A673 (cell line): Measurements from ENCODE around the gene GAST. TPM values are rescaled to one million over a fixed set of nuclear protein-coding genes. Genes with fewer than 3 reads are reported as not detected.

Experiments
- BruUV-seq: library from RNA; stranded (reverse); fragments of 400-500 nt; replicated peaks from 2 replicates; lab custom pipeline; 2021; lab: Mats Ljungman, UMichigan
- CTCF ChIA-PET: fragments of 300-600 bp; sonication (Branson Sonifier 250); formaldehyde crosslinking; loops from one replicate; lab custom pipeline; 2022; ENCODE audit warnings: antibody characterized with exemption; lab: Charles Lee
- POLR2A ChIA-PET: fragments of 300-600 bp; sonication (Branson Sonifier 250); formaldehyde crosslinking; loops from one replicate; lab custom pipeline; 2022; ENCODE audit warnings: antibody characterized with exemption; ENCODE audit not compliant: low non-redundant PET; lab: Charles Lee
- DNase-seq: peaks from one replicate; pipeline ENCODE4 v3.0.0-alpha.2; 2015; ENCODE audit warnings: low spot score
- H3K27ac ChIP-seq: fragments of 200-600 bp; sonication (generic); 2 replicates; pipeline ENCODE4 v1.5.1; 2016; ENCODE audit warnings: mixed run types, low read depth, mild to moderate bottlenecking, mixed read lengths, antibody characterized with exemption, low read length; ENCODE audit not compliant: poor library complexity, severe bottlenecking
- H3K27me3 ChIP-seq: fragments of 200-600 bp; sonication (generic); replicated peaks from 2 replicates; pipeline ENCODE4 v1.6.1; 2017; ENCODE audit warnings: mixed run types, low read depth, mild to moderate bottlenecking, mixed read lengths, antibody characterized with exemption, low read length; ENCODE audit not compliant: insufficient read depth, poor library complexity
- H3K36me3 ChIP-seq: fragments of 200-600 bp; sonication (generic); 2 replicates; pipeline ENCODE4 v1.6.1; 2016; ENCODE audit warnings: mixed run types, mild to moderate bottlenecking, mixed read lengths, antibody characterized with exemption, low read length; ENCODE audit not compliant: insufficient read depth, poor library complexity, severe bottlenecking
- H3K4me1 ChIP-seq: fragments of 200-600 bp; sonication (generic); 2 replicates; pipeline ENCODE4 v1.6.1; 2017; ENCODE audit warnings: mixed run types, mild to moderate bottlenecking, mixed read lengths, antibody characterized with exemption, low read length; ENCODE audit not compliant: insufficient read depth, poor library complexity, severe bottlenecking
- H3K4me3 ChIP-seq: fragments of 200-600 bp; sonication (generic); 2 replicates; pipeline ENCODE4 v1.5.1; 2016; ENCODE audit warnings: low read depth, mixed run types, mild to moderate bottlenecking, mixed read lengths, low read length; ENCODE audit not compliant: poor library complexity, severe bottlenecking
- H3K9me3 ChIP-seq: fragments of 200-600 bp; sonication (generic); 2 replicates; pipeline ENCODE4 v1.6.1; 2016; ENCODE audit warnings: mixed run types, low read depth, mild to moderate bottlenecking, mixed read lengths, antibody characterized with exemption, low read length; ENCODE audit not compliant: poor library complexity, severe bottlenecking
- CTCF ChIP-seq: fragments of 300-800, 200-600 bp; sonication (generic); conservative IDR thresholded peaks from 2 replicates; pipeline ENCODE4 v1.5.1; 2017; ENCODE audit warnings: low read depth, mild to moderate bottlenecking, antibody characterized with exemption, low read length, moderate library complexity, mixed read lengths
- EZH2 ChIP-seq: fragments of 200-600 bp; sonication (generic); IDR thresholded peaks from 2 replicates; pipeline ENCODE4 v1.6.1; 2017; ENCODE audit warnings: borderline replicate concordance, low read depth, mild to moderate bottlenecking, mixed read lengths, antibody characterized with exemption, low read length; ENCODE audit not compliant: poor library complexity, severe bottlenecking
- intact Hi-C: fragments of 100-400 bp; cut with micrococcal nuclease; formaldehyde crosslinking; loops from one replicate; pipeline ENCODE4 v1.10.0; 2022; ENCODE audit not compliant: unreplicated experiment
- total RNA-seq: library from RNA; stranded (reverse); gene quantifications from 2 replicates; pipeline ENCODE4 v1.2.3, GENCODE V29; 2021

Gene GAST
- total RNA-seq, 1 experiment from 2014 or later = not detected

GRCh38 chr17:41718287-41718645 is 6.1 kb downstream of the GAST start:
- intact Hi-C loops = no loop called here
- CTCF ChIA-PET = no interaction called here

DNA sequence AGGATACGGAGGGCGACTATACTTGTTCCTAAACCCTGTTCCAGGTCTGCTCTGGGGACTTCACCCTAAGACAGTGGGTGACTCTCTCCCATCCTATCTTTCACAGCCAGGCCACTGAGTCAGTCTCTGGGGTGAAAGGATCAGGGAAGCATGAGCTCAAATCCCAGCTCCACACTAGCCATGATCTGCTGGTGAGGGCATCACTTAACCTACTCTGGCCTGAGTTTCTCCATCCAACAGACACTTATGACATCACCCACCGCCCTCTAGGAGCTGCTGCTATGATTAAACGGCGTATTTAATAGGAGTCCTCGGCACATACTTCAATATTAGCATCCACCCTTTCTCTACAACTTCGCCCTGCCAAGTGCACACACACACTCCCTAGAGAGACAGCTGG is 10.1 kb downstream of the GAST start:
- BruUV-seq = no TSS peak
- ChIA-PET POLR2A (no interaction called here), CTCF (no interaction called here)
- Histone ChIP-seq H3K36me3 (no peaks in the 10 kb centered on the region), H3K27me3 (no peaks in the 10 kb centered on the region), H3K4me1 (no peaks in the 10 kb centered on the region), H3K27ac (no peak overlapping the region), H3K4me3 (no peak overlapping the region), H3K9me3 (no peaks in the 10 kb centered on the region)
- intact Hi-C loops = no loop called here
- no peak for TF ChIP-seq EZH2
- no peak for TF ChIP-seq CTCF
- no peak for DNase-seq

More at GRCh38 chr17:41718287-41718645, 6.1 kb downstream of the GAST start:
- POLR2A ChIA-PET = no interaction called here
- H3K4me1 ChIP-seq = no peaks in the 10 kb centered on the region
- no peaks in the 10 kb centered on the region for H3K36me3 ChIP-seq
- TF ChIP-seq CTCF = no peak
- TF ChIP-seq EZH2 = no peak
- no peak for DNase-seq
- H3K27me3 ChIP-seq = no peaks in the 10 kb centered on the region
- BruUV-seq = no TSS peak
- H3K27ac ChIP-seq = no peak overlapping the region
- H3K9me3 ChIP-seq = no peaks in the 10 kb centered on the region
- no peak overlapping the region for H3K4me3 ChIP-seq

GRCh38 chr17:41723801-41724475 is 11.8 kb downstream of the GAST start:
- BruUV-seq = no TSS peak
- H3K4me3 ChIP-seq = no peak overlapping the region
- CTCF ChIA-PET = interaction anchor here (0.6 kb wide), 1 partner anchor 67 kb away, joined by 3 read pairs; no protein-coding TSS in a partner anchor
- DNase-seq = no peak
- H3K27me3 ChIP-seq = no peaks in the 10 kb centered on the region
- H3K36me3 ChIP-seq = no peaks in the 10 kb centered on the region
- TF ChIP-seq EZH2 = no peak
- TF ChIP-seq CTCF = no peak
- no peaks in the 10 kb centered on the region for H3K9me3 ChIP-seq
- no peaks in the 10 kb centered on the region for H3K4me1 ChIP-seq
- H3K27ac ChIP-seq = no peak overlapping the region
- POLR2A ChIA-PET = no interaction called here
- intact Hi-C loops = no loop called here
